Ovary (tissue), 3 donors: ENCODE results near the gene S100PBP.

Experiments
- CTCF ChIP-seq, 3 donors: fragments of 450-650 bp in 2 of 3; fragments of 200-600 bp in 1 of 3; IDR thresholded peaks; one replicate each; pipeline versions ENCODE4 v1.5.1 to v1.8.0; 2016 to 2022; ENCODE audit warnings: antibody characterized with exemption in 3 of 3, mild to moderate bottlenecking in 1 of 3
- EP300 ChIP-seq: sonication (generic); formaldehyde crosslinking; IDR thresholded peaks from one replicate; pipeline ENCODE4 v1.6.1; 2017; ENCODE audit warnings: antibody characterized with exemption
- POLR2A ChIP-seq: fragments of 450-650 bp; IDR thresholded peaks from one replicate; pipeline ENCODE4 v1.6.1; 2017; ENCODE audit warnings: antibody characterized with exemption, mild to moderate bottlenecking, moderate library complexity
- donor health status: DM: no; HTN: no; CAD: no.

GRCh38 chr1:32863881-32864245 is 46.4 kb downstream of the S100PBP start:
- TF ChIP-seq CTCF (IDR thresholded peaks at IDR 0.05) (no peak), POLR2A (no peak), EP300 (no peak)
